ENCODE measurements around the gene SNUPN. TPM values are rescaled to one million over a fixed set of nuclear protein-coding genes. Genes with fewer than 3 reads are reported as not detected.

Gene SNUPN
- total RNA-seq, 2 donors from 2014 or later = 13.7 to 17.3 TPM

DNA sequence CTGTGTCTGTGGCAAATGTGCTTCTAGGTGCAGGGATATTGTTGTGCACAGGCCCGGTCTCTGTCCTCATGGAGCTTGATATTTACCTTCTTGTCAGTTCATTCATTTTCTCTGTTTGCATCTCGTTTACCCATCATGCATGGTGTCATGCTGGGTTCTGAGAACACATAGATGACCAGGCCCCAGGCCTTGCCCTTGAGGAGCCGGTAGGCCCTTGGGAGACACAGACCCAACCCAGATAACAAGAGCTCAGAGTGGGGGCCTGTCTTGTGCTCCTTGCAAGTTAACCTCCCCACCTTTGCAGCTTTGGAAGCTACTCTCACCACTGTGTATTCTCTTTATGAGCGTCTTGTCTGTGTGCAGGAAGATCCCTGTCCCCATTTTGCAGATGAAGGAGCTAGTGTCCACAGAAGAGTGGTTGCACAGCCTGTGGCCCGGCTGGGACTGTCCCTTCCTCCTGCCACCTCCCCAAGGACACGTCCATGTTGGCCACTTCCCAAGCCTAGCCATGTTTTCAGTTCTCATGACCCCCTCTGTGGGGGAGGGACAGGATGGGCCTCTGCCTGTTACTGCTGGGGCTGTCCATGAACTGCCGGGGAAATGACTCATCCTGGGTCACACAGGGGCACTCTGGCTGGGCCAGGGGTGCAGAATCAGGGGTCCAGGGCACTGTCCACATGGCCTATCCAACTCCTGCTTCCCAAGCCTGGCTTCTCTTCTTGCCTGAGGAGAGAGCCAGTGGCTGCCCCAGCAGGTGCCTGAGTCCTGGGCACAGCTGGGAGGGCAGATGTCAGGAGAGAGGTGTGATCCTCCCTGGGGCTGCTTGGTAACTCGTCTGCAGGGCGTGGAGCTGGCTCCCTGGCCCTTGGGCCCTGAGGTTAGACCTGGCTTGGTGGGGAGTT lies 25.6 kb upstream of the SNUPN start:
- peak overlapping the region; percentile 18 to 73 for H3K4me3 ChIP-seq
- H3K4me1 ChIP-seq = peaks cover 0 to 79% of the 10 kb centered on the region in 2 donors
- H3K36me3 ChIP-seq = peaks cover 9% of the 10 kb centered on the region
- peak overlapping the region; percentile 50 to 95 for H3K27ac ChIP-seq
- DNase-seq (ENCODE audit: low spot score) = no peak
- TF ChIP-seq, protein P1, sequence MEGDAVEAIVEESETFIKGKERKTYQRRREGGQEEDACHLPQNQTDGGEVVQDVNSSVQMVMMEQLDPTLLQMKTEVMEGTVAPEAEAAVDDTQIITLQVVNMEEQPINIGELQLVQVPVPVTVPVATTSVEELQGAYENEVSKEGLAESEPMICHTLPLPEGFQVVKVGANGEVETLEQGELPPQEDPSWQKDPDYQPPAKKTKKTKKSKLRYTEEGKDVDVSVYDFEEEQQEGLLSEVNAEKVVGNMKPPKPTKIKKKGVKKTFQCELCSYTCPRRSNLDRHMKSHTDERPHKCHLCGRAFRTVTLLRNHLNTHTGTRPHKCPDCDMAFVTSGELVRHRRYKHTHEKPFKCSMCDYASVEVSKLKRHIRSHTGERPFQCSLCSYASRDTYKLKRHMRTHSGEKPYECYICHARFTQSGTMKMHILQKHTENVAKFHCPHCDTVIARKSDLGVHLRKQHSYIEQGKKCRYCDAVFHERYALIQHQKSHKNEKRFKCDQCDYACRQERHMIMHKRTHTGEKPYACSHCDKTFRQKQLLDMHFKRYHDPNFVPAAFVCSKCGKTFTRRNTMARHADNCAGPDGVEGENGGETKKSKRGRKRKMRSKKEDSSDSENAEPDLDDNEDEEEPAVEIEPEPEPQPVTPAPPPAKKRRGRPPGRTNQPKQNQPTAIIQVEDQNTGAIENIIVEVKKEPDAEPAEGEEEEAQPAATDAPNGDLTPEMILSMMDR (IDR thresholded peaks at IDR 0.05) = no peak
- H3K27me3 ChIP-seq = no peaks in the 10 kb centered on the region
- H3K9me3 ChIP-seq = no peaks in the 10 kb centered on the region

DNA sequence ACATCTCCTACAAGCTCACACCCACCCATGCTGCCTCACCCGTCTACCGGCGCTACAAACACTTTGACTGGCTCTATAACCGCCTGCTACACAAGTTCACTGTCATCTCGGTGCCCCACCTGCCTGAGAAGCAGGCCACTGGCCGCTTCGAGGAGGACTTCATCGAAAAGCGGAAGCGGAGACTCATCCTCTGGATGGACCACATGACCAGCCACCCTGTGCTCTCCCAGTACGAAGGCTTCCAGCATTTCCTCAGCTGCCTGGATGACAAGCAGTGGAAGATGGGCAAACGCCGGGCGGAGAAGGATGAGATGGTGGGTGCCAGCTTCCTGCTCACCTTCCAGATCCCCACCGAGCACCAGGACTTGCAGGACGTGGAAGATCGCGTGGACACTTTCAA lies 24.3 kb upstream of the SNUPN start:
- Histone ChIP-seq H3K27me3 (no peaks in the 10 kb centered on the region), H3K9me3 (no peaks in the 10 kb centered on the region), H3K4me1 (peaks cover 0 to 79% of the 10 kb centered on the region in 2 donors), H3K4me3 (peak overlapping the region; percentile 3 to 73), H3K36me3 (peaks cover 9% of the 10 kb centered on the region), H3K27ac (peak overlapping the region; percentile 95)
- no peak for DNase-seq (ENCODE audit: low spot score)
- TF ChIP-seq, protein P1 (IDR thresholded peaks at IDR 0.05) = no peak

DNA sequence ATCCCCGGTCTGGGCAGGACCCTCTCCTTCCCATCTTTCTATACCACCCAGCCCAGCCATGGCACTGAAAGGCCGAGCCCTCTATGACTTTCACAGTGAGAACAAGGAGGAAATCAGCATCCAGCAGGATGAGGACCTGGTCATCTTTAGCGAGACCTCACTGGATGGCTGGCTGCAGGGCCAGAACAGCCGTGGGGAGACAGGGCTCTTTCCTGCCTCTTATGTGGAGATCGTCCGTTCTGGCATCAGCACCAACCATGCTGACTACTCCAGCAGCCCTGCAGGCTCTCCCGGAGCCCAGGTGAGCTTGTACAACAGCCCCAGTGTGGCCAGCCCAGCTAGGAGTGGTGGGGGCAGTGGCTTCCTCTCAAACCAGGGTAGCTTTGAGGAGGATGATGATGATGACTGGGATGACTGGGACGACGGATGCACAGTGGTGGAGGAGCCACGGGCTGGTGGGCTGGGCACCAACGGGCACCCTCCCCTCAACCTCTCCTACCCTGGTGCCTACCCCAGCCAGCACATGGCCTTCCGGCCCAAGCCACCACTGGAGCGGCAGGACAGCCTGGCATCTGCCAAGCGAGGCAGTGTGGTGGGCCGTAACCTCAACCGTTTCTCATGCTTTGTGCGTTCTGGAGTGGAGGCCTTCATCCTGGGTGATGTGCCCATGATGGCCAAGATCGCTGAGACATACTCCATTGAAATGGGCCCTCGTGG lies 23.7 kb upstream of the SNUPN start:
- Histone ChIP-seq H3K9me3 (no peaks in the 10 kb centered on the region), H3K36me3 (peaks cover 9% of the 10 kb centered on the region), H3K4me1 (peaks cover 0 to 72% of the 10 kb centered on the region in 2 donors), H3K4me3 (peak overlapping the region; percentile 69 to 73), H3K27me3 (no peaks in the 10 kb centered on the region), H3K27ac (peak overlapping the region; percentile 95)
- DNase-seq (ENCODE audit: low spot score) = no peak
- TF ChIP-seq, protein P1 (IDR thresholded peaks at IDR 0.05) = no peak

DNA sequence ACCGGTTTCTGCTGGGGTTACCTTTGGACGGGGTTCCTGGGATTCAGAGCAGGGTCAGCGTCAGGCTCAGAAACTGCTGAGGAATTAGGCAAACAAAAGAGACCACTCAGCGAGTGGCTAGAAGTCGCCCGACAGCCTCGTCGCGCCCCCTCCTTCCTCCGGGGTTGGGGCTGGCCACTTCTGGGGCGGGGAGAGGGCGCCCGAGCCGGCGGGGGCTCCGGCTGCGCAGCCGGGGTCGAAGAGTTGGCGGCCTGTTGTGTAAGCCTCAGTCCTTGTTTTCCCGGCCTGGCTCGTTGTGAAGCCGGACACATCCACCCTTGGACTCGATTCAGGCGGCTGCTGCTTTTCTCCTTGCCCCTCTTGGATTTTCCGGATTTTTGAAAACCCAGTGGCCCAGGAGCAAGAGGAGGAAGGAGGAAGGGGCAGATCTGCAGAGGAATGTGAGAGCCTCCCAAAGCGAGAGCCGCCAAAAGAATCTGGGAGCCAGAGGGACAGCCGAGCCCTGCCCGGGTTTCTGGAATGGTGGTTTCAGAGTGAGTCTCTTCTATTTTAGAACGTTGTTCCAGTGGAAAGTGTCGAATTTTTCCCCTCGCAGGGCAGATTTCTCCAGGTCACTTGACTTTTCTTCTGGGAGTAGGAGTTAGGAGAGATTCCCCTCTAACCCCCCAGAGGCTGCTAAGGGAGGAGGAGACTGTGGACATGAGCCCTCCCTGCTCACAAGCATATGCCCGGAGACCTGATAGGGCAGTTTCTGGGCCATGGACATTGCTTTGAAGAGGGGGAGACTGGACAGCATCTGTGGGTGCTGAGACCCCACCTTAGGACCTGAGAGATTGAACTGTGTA lies 22.9 kb upstream of the SNUPN start:
- TF ChIP-seq, protein P1 (IDR thresholded peaks at IDR 0.05) = no peak
- Histone ChIP-seq H3K27ac (peak overlapping the region; percentile 95), H3K4me3 (peak overlapping the region; percentile 69 to 73), H3K9me3 (no peaks in the 10 kb centered on the region), H3K36me3 (peaks cover 9% of the 10 kb centered on the region), H3K4me1 (peaks cover 0 to 64% of the 10 kb centered on the region in 2 donors), H3K27me3 (no peaks in the 10 kb centered on the region)
- no peak for DNase-seq (ENCODE audit: low spot score)

DNA sequence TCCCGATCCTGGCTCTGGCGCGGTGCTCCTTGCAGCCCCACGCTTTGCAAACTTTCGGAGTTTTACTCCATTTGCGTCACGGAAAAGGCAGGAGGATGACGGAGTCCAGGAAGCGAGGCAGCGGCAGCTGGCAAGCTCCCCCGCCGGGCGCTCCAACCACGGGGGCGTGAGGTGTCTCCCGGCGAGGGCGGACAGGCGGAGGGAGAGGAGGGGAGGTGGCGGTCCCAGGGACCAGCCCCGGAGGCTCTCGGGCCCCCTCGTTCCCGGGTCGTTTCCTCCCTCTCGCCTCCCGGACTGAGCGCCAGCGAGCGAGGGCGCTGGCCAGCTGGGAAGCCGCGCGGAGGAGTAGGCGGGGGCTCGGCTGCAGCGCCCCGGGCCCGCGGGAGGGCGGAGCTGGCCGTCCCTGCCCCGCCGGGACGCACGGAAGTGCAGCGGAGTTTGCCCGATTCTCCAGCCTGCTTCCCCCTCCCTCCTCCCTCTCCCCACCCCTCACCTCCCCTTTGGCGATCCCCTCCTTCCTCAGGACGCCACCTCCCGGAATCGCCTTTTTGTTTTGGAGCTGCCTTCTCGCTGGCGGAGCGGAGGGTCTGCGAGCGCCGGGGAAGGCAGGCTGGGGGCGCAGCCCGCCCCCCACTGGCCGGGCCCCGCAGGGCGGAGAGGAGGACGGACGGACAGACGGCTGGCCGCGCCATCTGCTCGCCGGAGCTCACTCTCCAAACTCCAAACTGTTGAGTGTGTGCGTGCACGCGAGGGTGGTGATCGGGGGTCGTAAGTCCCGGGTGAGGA lies 22.0 kb upstream of the SNUPN start, which contains the start of gene SNX33:
Gene SNX33 (plus strand): TSS at position 543 of the 786 bp plus-strand sequence. CDS start 1,191 bp downstream, outside the sequence.
- Histone ChIP-seq H3K27ac (peak within 1 kb of the TSS; percentile 95), H3K4me1 (peaks cover 0 to 56% of the 10 kb centered on the region in 2 donors), H3K36me3 (peaks cover 9% of the 10 kb centered on the region), H3K9me3 (no peaks in the 10 kb centered on the region), H3K4me3 (peak within 1 kb of the TSS; percentile 69 to 73), H3K27me3 (no peaks in the 10 kb centered on the region)
- TF ChIP-seq, protein P1 (IDR thresholded peaks at IDR 0.05) = peak; percentile 23 to 75
- DNase-seq (ENCODE audit: low spot score) = peak; percentile 86
